ENCODE measurements around the gene MSI2.
A peak's percentile ranks its signal among the peaks of the same experiment; 100 is the strongest.

The MSI2 gene

DNA sequence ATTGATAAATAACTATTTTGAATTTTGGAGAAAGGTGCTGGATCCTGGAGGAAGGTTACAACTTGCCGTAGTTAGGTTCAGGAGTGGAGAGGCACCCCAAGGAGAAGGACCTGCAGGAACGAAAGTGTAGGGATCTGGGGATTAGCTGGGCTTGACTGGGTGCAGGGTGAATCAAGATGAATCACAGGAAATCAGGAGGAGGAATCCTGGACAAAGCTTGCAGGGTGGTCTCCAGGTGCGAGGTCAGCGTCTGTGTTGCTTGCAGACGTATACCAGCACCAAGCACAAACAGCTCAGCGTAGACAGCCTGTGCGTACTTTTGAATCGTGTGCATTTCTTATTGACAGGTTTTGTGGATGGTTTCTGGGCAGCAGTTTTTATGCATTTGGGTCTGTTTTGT, 144.3 kb downstream of the MSI2 start:
- DNase-seq = no peak

DNA sequence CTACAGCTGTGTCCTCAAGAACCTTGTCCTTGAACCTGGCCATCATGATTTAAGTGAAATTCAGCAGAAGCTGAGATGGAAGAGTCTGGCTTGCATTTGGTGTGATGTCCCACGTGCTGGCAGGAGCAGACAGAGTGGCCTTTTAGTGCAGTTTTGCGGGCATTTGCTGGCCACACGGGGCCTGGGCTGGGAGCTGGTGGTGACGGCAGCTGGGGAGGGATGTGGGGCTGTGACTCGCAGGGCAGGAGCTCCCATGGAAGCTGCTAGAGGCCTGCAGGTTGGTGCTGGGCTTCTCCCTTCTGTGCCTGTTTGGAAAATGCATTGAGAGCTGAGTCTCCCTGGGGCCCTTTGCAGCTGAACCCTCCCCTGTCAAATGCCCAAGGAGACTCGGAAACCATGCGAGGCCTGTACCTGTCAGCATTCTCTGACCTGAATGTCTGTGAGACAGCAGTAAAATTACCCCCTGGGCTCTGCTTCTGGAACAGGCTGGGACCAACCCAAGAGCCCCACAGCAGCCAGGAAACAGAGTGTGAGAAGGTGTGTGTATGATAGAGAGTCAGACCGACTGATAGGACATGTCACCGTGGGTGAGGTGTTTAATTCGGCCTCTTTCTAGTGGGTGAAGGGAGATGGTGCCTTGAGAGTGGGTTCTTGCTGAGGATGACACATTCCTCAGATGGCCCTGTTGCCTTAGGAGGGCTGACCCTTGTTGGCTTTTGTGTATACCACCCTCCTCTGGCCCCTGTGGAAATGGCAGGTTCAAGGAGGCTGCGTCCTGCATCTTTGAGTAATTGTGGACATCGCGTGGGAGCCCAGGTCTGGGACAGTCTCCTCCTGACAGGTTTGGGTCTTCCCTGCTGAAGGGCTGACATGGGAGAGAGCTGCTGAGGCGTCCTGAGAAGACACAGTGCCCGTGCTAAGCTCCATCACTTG, 145.5 kb downstream of the MSI2 start:
- DNase-seq = no peak

DNA sequence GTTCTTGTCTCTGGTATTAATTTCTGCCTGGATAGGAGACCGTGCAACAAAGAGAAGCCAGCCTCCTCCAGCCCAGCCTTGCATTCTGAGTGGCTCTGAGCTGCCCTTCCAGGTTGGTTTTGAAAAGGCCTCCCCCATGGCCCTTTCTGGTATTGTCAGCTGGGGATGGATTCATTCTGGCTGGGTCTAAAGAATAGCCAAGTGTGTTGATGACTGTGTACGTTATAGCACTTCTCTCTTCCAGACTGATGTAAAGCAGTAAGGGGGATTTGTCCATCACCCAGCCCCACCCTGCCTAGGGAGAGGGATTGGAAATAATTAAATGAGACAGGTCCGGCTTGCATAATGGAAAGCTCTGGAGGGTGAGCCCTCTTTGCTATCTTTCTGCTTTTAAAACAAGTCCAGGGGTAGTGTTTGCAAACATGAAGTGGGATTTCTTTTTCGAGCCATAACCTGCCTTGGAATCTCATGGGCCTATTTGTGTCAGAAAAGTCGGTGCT, 146.4 kb downstream of the MSI2 start:
- DNase-seq = no peak

DNA sequence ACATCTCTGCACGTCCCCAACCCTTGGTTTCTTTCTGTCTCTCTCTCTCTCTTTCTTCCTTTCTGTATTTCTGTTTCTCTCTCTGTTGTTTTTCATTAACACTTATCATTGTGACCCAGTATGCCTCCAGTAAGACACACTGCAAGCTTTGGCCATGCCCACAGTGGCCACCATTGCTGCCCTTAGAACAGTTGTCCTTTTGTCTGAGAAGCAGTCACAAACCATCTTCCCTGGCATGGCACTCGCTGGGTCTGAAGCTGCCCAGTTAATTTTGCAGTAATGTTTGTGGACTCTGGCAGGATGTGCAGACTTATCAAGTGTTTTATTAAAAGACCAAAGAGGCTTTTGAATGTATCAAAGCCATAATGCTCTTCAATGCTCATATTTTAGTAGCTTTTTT, 146.9 kb downstream of the MSI2 start:
- DNase-seq = no peak

DNA sequence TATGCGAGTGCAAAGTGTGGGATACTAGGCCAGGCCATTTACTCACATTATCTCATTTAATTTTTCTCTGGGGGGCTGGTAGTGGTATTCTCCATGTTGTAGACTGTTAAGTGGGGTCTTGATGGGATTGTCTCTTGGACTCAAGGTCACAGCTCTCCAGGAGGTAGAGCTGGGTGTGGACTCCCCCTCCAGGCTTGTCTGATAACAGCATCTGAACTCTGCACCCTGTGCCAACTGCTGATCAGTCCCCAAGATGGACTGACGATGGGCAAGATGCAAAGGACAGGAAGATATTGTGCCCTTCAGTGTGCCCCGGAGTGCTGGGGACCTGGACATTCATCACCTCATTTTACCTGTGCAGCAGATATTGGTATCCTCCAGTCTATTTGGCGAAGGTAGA, 147.8 kb downstream of the MSI2 start:
- DNase-seq = no peak

DNA sequence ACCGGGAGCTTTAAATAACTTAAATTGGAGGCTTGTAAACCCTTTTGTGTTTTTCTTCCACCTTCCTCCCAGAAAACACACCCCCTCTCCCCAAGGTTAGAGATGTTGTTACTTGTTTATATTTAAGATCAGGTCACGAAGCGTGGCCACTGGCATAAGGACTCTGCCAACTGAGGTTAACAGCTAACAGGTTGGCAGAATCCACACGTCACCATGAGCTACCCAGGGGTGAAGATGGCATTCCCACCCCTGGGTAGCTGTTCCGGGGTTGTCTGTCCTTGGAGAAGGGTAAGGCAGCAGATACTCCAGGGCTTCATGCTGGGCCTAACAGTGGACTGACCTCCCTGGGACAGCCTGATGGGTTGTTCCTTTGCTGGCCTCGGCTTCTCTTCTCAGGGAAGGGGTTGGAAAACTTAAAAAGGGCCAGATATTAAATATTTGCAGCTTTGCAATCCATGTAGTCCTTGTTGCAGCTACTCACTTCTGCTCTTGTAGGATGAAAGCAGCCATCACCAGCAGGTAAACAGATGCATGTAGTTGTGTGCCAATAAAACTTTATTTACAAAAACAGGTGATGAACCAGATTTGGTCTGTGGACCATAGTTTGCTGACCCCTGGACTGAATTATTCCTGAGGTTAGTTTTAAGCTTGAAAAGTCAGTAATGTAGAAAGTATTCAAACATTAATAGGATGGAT, 148.6 kb downstream of the MSI2 start:
- no peak for DNase-seq

DNA sequence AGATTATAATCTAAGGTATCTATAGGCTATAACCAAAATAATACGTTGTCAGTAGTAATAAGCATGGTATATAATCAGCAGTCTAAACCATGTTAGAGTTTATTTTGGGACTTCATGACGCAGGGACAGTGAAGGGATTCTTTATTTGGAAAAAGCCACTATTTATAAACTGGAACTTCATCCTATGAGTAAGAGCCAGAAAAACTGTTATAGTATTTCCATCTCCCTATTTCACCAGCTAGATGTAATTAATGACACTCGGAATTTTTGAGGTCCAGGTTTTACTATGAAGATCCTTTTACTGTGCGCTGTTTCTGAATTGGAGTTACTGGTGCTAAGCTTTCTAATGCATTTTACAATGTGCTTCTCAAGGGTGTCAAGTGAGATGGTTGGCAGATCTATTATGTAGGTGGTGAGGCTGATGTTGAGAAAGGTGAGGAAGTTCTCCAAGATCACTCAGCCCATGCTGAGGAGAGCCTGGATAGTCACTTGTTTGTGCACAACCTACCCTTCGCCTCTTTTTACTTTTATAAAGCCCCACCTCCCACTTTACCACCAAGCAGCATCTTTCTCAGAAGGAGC, 149.3 kb downstream of the MSI2 start:
- DNase-seq = no peak

DNA sequence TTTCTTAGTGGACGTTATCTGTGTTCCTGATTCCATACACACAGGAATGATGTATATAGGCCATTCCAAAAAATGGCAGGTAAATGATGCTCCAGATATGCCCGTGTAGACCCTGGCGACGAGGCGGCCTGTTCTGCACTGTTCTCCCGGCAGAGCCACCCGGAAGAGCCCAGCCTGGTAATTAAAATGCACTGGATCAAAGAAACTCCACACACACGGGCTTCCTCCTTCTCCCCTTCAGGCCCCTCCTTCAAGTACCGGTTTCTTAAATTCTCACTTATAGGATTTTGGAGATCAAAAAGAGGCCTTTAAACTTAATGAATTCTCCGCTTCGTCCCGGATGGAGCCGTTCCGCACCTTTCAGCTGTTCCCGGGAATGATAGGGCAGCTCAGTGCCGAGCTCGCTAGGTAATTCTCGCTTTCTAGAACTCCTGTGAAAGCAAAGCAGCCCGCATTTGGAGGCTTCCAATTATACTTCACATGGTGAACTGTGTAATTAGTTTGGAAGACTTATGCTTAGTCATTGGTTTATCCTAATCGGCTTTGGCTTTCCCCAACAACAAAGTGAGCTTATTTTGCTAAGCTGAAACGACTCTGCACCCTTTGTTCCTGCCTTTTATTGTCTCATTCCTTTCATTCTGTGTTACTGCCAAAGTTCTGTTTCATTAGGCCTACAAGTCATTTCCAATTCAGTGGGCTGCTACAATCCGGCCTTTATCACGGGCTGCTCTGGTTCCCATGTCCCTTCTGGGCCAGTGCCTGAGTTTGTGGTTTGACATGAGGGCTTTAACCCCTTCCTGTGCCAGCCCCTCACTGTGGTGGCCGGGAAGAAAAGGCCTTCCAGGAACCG, 150.0 kb downstream of the MSI2 start:
- no peak for DNase-seq

DNA sequence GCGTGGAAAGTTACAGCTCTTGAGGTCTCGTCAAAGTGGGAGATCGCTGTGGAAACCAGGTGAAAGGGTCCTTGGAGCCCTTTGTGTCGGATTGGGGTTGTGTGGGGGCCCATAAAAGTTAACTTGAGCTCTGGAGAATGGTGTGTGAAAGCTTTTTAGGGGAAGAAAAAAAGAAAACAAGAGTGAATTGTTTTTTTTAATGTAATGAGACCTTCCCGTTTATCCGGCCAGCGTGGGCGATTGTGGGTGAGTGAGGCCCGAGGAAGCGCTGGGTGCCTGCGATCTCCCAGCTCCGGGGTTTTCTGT, 150.6 kb downstream of the MSI2 start:
- DNase-seq = no peak

DNA sequence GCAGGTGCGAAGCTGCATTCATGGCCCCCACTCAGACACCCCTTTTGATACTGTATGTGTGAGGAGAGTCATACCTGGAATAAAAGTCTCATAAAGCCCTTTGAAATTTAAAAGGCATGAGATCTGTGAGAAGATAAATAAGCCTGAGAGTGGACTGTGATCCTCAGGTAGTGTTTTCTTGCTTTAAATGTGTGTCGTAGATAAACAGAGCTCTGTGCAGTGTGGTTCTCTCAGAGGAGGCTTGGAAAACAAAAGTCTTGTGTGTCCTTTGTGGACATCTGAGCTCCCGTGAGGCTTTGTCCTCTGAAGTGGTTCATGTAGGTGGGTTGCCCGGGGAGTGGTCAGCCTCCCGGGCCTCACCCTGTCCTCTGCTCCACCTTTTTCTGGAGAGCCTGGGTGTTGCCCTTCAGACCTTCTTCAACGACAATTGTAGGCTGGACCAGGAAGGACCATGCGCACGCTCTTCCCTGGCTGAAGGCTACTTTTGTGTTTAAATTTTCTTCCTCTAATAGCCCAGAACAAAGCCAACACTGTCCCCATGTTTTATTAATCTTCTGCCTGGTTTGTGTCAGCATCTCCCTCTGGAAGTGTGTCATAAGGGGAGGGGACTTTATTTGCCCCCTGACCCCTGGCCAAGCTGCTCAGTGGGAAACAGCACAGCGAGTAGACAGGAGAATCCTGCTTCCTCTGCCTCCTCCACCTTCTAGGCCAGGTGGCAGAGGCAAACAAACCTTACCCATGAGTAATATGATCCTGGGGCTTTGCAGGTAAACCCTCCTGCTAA, 151.2 kb downstream of the MSI2 start:
- DNase-seq = peak; percentile 93

DNA sequence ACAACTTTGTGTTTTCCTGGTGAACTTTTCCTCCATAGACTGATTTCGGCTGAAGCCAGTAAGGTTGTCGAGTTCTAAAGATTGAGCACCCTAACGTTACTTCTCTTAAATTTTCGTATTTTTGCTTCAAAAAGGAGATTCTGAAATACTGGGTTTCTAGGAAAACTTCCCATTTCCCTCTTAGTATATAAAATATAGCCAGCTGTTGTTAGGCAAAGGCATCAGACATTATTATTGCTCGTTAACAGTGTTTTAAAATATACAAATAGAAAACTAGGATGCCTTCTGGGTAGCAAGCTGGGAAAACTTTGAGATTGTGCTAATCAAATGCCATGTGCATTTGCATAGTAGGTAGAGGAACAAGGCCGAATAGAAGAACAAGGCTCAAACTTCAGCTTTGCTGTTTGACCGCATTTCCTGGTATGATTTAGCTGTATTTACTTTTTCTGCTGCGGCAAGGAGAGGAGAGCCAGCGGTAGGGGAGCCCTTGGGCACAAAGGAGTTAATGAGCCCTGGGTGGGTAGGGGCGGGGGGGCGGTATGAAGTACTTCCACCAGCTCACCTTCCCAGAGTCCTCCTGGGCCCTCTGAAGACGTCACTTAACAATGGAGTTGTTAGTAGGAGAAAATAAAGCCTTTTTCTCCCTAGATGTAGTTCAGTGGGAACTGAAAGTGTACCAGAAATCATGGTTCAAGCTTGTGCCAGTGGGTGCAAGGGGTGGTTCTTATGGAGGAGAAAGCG, 151.9 kb downstream of the MSI2 start:
- DNase-seq = peak; percentile 81

DNA sequence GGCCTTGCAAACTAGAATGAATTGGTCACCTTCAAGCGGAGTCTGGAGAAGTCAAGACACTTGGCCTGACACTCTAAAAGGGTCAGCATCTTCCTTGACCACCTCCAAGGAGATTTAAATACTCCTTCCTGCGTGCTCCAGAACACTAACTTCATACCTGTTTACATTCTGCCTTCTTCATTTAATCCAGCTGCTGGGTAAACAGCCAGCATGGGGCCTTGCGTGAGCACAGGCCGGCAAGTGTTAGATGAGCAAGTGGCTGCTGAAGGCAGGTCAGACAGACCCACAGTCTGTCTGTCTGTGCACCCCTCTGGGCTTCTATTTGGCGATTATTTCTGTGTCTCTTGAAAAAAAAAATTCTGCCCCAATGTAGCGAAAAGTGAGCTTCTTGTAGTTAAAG, 153.8 kb downstream of the MSI2 start:
- peak; percentile 74 for DNase-seq

DNA sequence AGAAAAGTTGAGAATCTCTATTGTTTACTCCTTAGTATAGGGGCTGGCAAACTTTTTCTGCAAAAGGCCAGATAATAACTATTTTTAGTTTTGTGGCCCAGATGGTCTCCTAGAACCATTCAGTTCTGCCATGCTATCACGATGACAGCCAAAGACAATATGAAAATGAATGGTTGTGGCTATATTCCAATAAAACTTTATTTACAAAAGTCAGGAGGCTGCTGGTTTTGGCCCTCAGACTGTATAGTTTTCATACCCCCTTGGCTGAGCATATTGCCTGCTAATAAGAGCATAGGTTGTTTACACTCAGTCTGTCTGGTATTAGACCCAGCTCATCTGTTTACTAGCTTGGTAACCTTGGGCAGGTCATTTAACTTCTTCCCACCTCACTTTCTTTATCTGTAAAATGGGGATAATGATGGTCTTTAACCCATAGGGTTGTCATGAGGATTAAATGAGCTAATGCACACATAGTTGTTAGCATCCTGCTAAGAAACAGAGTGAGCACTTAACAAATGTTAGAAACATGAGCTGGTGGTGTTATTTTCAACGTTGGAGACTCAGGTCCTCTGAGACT, 156.3 kb downstream of the MSI2 start:
- no peak for DNase-seq

DNA sequence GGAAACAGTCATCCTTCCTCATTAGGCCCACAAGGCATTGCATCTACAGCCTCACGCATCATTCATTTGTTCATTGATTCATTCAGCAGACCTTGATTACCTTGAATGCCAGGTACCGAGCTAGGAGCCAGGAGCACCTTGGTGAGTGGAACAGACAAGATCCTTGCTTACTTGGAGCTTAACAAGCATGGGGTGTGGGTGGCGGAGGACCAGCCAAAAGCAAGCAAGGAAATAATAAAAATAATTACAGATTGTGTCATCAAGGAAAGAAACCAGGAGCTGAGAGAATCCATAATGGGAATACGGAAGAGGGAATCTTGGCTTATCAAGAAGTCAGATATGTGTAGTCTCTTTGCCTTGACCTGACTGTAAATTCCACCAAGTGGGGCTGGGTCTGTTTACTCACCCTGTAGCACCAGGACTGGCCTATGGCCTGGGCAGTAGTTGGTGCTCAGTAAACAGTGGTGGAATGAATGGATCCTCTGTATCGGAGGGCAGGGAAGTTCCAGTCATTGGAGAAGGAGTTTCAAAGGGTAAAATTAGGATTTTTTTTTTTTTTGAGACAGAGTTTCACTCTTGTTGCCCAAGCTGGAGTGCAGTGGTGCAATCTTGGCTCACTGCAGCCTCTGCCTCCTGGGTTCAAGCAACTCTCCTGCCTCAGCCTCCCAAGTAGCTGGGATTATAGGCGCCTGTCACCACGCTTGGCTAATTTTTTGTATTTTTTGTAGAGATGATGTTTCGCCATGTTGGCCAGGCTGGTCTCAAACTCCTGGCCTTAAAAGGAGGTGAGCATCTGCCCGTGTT, 157.7 kb downstream of the MSI2 start:
- DNase-seq = no peak

DNA sequence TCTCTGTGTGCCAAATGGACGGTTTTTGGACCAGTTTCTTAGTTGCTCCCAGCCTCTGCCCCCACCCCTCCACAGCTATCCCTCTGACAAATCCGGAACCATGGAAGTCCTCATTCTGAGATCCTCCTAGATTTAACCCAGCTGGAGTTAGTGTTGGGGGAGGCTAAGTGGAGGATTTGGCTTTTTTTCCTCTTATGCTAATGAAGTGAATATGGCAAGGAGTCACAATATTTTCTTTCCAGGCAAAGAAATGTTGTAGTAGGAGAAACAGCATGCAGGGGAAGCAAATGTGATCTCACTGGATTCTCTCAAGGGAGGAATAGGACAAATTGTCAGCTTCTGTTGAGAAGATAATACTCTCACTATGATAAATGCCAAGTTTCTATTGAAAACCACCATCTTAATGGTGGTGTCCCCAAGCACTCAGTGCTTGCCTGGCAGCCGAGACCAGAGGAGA, 159.5 kb downstream of the MSI2 start:
- DNase-seq = no peak

DNA sequence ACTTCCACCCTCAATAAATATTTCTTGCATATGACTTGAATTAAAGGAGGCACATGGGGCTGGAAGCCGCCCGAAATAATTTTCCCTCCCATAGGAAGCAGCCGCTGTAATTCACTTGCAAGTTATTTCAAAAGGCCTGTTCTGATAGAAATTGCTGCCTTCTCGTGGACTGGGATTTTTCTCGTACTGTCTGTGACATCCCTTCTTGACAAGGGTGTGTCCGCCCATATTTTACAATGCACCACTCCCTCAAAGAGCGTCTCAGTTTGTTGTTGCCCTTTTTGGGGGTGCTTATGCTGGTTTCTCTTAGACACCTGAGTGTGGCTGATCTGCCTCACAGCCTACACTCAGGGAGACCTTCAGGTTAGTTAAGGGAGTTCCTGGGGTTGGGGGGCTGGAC, 160.0 kb downstream of the MSI2 start:
- no peak for DNase-seq

DNA sequence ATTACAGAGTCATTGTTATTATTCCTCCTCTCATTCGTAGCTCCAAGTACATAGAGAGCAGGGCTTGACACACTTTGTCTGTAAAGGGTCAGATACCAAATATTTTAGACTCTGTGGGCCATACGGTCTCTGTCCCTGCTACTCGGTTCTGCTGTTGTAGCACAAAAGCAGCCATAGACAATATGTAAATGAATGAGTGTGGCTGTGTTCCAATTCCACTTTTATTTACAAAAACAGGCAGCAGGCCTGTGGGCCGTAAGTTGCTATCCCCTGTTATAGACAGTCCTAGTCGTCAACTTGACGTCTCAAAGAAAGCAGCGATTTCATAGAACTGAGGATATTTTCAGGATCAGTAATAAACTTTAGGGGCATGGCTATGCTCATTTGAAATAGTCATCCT, 161.6 kb downstream of the MSI2 start:
- no peak for DNase-seq

DNA sequence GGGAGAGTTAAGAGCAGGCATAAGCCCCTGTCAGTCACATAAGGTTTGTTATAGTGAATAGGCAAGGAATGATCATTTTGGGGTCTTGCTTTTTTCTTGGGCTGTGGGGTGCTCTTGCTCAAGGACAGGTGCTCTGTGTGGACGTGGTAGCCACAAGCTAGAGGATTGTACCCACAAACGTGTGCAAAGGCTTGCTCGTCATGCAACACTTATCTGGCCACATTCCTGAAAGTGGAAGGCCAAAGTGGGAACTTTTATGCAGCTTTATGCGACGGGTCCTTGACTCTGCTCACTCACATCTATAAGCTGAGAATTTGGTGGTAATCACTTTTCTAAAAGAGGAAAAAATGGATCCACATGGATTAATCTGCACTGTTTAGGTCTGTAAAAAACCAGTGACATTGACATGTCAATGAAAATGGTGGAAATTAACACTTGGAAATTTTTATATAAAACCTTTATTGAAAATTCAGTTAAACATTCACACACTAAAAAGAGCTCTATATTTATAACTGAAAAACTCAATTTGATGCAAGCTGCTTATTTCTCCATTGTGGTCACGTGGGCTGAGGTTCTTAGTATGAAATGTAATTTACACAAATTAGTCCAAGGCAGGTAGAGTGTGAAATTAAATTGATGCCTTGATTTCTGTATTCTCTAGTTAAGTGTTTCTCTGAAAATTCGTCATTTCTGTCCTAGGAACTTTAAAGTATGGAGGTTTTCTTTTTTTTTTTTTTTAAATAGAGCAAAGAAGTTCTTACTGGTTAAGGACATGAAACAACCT, 162.3 kb downstream of the MSI2 start:
- no peak for DNase-seq

DNA sequence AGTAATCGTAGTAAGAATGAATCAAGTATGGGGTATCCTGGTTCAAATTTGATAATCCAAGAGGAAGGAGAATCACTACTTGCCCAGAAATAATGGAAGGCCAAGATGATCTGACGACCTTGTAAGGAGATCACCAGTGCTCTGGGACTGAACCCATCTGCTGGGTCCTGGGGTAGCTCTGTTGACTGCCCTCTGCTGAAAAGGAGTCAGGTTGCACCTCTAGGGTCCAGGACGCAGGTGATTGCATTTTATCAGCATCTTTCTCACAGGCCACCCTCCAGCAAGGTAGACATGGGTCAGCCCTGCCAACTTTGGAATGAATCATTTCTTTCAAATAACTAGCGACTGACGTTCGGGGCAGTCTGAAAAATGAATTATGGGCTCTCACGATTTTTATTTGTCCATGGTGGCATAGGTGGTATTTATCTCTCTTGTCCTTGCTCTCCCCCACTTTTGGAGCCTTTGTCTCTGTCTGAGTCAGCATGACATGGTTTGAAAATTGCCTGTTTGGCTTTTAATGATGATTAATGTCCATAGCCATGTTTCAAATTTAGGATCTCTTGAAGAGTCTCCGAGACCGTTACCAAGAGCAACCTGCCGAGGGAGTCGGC, 163.7 kb downstream of the MSI2 start:
- no peak for DNase-seq

Measured in DMS53 (cell line).